NK-92 treated with Interleukin-12 subunit alpha and Interleukin-12 subunit beta, amount 100 ng/mL, for 24 hours (cell line): ENCODE measurements around the gene HLA-DQB1.
"Not testable (repeated sequence)": the region's sequence is repeated elsewhere in the genome, so short reads cannot be mapped to it uniquely, and the experiment has no call there.

Experiments
- DNase-seq: peaks from one replicate; lab custom pipeline; 2025; lab: John Stamatoyannopoulos, UW

HLA-DQB1 gene

DNA sequence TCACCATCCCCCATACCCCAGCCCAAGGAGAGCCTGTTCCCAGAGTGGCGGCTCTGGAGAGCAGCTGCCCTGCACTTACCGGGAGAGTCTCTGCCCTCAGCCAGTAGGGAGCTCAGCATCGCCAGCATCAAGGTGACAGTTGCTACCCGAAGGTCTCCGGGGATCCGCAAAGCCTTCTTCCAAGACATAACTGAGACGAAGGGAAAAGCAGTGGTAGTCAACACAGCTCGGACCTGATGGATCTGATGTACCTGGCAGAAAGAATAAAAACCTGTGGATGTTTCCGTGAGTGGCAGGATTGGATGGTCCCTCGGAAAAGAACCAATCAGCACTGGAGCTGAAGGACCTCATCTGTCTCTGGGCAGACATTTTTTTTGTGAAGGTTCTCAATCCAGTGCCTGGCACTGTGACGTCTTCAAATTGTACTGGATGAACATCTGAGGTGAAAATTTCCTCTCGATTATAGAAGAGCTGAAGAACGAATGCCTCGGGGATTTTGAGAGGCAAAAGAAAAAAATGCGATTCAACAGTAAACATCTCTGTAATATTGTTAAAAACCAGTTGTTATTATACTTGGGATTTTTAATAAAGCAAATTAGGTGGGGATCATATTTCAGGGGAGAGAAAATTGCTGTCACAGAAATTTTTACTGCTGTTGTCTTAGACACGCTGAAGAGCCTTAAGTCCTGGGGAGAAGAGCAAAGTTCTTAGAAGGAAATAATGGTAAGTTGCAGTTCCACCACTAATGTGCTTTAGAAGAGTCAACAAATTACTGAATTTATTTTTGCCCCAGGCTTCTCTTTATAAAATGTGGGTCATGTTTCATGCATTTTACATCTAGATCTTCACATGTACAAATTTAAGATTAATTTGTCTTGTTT, at the start of gene HLA-DQB1:
Gene HLA-DQB1 (minus strand): TSS at position 238 of the 881 bp plus-strand sequence. CDS start 50 bp downstream, at position 188.
- peak; percentile 37 for DNase-seq

DNA sequence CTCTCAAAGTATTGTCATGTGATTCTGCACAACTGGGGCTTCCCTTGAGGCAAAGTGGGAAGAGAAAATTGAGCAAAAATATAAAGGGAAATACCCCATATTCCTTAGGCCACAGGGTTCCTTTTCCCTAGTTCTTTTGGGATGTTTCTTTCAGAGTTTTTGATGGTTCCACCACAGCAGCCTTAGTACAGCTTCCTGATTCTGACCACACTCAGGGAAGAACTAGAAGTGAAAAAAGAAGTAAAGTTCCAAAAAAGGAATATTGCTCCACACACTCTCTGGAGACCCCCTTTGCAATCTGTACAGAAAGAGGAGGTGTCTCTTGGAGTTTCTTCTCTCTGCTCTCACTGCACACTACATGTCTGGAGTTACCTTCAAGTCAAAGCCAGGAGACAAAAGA, 46.8 kb upstream of the HLA-DQB1 start:
- no peak for DNase-seq

DNA sequence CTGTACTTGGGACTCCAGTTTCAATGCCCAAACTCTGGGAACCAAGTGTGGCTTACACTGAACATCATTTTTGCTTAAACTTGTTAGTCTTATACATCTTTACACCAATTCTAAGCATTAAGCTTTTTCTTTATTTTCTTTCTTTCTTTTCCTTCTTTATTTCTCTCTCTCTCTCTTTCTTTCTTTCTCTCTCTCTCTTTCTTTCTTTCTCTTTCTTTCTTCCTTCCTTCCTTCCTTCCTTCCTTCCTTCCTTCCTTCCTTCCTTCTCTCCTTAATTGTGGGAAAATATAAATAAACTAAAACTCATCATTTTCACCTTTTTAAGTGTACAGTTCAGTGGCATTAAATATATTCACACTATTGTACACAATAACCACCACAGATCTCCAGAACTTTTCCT, 43.2 kb upstream of the HLA-DQB1 start:
- no peak for DNase-seq

DNA sequence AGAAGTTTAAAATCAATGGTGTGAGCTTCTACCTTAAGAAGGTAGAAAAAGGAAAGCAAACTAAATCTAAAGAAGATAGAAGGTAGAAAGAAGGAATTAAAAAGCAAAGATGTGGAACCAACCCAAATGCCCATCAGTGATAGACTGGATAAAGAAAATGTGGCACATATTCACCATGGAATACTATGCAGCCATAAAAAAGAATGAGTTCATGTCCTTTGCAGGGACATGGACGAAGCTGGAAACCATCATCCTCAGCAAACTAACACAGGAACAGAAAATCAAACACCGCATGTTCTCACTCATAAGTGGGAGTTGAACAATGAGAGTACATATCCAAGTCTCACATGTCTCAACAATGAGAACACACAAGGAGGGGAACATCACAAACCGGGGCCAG, 38.7 kb upstream of the HLA-DQB1 start:
- DNase-seq: not testable (repeated sequence)

DNA sequence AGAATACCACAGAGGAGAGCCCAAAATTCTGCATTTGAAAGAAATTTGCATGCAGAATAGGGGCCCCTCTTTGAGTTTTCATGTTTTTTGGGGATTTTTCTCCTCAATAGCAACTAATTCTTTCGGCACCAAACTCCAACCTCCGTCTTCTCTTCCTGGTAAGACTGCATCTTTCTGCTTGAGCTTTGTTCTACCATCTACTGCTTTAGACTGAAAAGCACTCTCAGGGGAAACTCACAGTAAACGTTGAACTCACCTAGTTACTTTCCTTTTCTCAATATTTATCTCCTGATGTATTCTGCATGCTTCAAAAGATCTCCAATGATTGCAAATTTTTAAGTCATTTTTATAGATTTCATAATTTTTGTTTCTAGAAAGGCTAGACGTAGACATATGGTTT, 36.9 kb upstream of the HLA-DQB1 start:
- no peak for DNase-seq

DNA sequence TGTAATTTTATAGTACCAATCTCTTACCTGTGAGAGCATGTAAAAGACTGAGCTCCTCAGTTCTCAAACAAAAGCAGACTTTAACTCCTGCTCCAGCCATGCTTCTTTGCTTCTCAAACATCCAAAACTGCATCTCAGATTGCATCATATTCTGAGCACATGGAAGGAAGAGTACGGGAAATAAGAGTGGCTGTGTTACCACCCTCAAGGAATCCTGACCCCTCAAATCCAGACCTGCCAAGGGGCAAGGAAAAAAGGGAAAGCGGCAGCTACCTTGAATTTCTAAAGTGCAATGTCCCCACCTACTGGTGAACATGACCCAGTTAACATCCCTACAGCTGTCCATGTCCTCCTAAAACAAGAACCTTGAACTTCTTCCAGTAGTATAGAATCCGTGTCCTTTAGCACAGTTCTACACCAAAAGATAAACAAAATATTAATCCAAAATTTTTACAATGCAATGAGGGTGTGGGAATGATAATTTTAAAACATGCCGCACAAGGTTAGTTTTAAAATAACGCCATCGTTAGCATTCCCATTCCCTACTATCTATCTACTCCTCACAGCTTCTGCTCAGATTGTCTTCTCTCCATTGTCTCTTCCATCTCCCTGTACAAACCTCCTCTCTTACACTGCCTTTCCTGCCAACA, 34.1 kb upstream of the HLA-DQB1 start:
- DNase-seq: no peak

DNA sequence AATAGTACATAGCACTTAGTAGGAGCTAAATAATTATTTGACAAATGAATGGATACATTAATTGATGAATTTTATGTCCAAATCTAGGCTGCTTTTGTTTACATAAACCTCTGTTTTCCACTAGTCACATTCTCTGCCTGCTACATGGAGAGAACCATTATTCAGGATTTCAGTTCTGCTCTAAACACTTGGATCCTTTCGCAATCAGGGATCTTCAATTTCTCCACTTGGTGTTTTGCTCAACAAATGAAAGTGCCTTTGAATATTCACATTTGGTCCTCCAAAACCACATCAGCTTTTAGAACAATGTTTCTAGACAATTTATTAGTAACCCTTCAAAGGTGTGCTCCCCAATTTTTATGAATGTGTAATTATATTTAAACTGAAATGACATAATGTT, 30.6 kb upstream of the HLA-DQB1 start:
- no peak for DNase-seq

DNA sequence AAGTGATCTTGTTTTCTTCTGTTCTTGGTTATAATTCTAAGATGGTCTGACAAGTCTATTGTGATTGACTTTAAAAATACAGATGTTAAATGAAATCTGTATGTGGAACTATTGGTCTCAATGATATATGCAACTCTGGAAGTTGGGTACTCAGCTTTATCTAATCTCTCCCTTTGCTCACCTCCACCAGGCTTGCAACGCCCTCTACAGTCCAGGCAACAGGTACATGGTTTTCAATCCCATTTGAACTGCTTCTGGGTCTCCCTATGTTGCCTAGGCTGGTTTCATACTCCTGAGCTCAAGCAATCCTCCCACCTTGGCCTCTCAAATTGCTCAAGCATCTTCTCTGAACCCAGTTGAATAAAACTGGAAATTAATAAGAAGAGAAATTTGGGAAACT, 25.6 kb upstream of the HLA-DQB1 start:
- peak; percentile 43 for DNase-seq

DNA sequence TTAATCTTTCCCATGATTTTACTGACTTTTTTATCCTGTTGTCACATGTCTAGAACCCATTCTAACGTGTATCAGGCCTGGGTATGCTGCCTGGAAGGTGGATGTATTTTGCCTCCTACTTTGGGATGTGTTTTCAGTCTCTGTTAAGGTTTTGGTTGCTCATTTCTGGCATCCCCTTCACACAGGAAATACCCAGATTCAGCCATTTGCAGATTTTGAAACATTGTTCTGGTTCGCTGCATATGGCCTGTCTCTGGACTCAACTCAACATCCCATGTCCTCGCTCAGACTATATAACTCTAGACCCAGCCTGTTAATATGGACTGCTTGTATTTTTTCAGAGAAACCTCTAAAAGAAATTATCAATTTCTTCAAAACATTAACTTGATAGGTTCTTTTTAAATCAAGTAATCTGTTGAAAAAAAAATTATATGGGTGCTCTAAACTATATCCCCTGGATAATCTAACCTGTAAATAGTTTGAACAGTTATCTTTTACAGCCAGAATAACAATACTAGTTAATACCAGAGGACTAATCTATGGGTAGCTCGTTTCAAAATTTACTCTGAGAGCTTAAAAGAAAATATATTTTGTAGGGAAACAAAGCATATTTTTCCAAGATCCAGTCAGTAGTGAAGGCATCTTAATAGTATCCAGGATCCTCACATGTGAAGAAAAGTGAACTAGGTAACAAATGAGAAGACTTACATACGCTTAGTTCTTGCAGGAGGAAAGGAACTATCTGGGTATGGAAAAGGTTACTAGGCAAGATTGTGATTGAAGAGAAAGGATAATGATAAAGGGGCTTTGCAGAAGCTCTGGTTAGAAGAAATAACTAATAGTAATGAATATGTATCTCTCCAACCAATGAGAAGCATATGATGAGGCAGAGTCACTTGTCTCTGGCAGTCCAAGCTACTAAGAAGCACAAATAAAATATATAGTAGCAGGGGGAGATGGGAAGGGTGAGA, 23.4 kb upstream of the HLA-DQB1 start:
- DNase-seq: no peak

DNA sequence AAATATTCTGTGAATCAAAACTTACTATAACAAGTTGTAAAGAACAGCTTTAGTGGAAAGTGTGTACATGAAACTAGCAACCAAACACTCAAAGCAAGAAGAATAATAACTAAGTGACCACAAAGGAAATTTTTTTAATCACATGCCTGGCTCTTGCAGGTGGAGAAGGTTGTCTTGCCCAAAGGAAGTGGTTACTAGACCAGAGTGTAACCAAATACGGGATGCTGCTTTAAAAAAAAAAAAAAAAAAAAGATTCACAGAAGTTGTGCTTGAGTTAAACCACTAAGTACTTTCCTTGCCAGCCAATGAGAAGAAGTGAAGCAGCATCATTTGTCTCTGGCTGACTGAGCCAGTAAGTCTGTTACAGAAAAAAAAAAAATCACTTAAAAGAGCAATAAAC, 19.1 kb upstream of the HLA-DQB1 start:
- DNase-seq: peak; percentile 23

DNA sequence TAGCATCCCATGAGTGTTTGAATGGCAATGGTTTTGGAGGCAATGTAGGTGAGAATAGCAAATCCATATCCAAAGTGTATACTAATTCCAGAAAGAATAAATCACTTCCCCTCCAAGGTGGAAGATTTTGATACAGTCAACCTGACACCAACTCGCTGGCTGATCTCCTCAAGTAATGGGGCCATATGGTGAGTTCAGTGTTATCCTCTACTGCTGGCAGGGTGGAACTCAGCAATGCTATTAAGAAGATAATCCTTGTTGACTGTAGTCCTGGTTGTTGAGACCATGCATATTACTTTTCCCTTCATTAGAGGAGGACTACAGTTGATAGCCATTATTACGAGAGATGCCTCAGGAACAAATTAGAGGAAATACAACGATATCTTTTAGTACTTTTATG, 17.8 kb upstream of the HLA-DQB1 start:
- DNase-seq: no peak

DNA sequence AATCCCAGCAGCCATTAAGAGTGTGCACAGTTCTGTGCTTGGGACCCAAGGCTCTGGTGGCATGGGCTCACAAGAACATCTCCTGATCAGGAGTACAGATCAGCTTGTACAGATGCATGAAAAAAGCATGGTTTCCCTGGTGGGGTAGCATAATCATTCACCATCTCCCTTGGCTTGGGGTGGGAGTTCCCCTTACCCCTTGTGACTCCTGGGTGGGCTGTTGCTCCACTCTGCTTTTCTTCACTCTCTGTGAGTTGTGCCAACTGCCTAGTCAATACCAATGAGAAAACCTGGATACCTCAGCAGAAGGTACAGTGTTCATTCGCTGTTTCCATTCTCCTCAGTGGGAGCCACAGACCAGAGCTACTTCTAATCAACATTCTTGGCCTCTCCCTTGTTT, 13.6 kb upstream of the HLA-DQB1 start:
- DNase-seq: no peak

DNA sequence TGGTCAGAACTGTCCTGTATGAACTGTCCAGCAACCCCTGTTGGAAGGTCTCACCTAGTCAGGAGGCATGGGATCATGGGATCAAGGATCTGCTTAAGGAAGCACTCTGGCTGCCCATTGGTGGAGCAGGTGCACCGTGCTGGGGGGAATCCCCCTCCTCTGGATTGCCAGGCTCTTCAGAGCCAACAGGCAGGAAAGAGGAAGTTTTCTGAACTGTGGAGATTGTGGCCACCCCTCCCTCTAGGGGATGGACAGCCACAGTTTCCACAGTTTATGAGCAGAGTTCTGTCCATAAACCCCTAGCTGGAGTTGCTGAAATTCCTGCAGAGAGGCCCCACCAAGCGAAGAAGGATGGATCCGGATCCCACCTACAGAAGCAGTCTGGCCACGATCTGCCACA, 13.0 kb upstream of the HLA-DQB1 start:
- DNase-seq: no peak

DNA sequence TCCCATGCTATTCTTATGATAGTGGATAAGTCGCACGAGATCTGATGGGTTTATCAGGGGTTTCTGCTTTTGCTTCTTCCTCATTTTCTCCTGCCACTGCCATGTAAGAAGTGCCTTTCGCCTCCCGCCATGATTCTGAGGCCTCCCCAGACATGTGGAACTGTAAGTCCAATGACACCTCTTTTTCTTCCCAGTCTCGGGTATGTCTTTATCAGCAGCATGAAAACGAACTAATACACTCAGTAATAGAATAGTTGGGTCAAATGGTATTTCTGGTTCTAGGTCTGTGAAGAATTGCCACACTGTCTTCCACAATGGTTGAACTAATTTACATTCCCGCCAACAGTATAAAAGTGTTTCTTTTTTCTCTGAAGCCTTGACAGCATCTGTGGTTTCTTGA, 7.7 kb upstream of the HLA-DQB1 start:
- DNase-seq: not testable (repeated sequence)

DNA sequence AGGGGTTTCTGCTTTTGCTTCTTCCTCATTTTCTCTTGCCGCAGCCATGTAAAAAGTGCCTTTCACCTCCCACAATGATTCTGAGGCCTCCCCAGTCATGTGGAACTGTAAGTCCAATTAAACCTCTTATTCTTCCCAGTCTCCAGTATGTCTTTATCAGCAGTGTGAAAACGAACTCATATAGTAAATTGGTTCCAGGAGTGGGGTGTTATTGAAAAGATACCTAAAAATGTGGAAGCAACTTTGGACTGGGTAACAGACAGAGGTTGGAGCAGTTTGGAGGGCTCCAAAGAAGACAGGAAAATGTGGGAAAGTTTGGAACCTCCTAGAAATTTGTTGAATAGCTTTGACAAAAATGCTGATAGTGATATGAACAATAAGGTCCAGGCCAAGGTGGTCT, 5.5 kb upstream of the HLA-DQB1 start:
- not testable (repeated sequence) for DNase-seq

DNA sequence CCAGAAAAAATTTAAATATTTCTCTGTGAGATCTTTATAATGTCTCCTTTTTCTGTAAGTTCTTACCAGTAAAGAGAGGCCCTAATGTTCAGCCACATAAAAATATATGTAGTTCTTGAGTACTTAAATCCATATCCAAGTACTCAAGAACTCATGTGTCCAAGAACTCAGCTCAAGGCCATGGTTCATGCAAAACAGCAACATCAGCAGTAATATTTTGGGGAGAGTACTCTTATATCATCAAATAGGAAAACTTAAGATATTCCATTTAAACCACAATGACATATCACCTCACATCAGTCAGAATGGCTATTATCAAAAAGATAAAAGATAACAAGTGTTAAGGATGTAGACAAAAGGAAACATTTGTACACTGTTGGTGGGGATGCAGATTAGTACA, 3.4 kb upstream of the HLA-DQB1 start:
- DNase-seq: no peak

DNA sequence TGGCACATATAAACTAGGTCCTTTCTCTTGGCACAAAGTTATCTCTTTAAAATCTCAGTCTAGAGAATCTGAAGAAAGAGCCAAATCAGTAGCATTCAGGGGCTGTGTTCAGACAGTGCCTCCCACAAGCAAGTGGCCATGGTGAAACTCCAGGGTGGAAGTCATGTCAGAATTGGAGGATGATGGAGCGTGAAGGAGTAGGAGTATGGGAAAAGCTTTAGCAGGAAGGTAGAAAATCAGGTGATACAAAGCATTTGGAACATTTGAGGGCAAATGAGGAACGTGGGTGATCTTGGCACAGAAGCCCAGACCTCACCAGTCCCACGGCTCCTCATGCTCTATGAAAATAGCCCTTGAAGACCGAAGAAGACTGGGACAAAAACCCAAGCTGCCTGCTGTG, 2.8 kb upstream of the HLA-DQB1 start:
- DNase-seq: no peak

DNA sequence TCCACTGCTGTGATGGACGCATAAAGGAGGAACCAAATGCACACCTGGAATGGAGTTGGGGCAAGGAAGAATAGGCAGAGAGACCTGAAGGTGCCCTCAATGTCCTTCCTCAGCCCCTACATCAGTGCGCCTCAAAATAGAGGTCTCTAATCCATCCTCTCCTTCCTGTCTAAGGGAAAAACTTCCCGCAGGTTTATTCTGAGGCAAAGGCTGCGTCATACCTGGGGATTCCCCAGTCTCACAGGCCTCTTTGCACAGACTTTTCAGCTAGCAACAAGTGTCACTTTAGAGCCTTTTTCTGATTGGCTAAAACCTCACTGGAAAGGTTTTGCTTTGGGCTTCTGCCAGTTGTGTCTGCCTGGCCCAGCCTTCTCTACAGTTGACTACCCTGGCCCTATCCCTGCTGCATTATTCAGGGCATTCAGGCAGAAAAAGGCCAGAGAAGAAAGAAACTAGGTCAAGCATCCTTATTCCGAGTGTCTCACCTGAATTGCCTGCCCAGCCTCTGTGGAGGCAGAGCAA, 1.8 kb upstream of the HLA-DQB1 start:
- peak; percentile 26 for DNase-seq

DNA sequence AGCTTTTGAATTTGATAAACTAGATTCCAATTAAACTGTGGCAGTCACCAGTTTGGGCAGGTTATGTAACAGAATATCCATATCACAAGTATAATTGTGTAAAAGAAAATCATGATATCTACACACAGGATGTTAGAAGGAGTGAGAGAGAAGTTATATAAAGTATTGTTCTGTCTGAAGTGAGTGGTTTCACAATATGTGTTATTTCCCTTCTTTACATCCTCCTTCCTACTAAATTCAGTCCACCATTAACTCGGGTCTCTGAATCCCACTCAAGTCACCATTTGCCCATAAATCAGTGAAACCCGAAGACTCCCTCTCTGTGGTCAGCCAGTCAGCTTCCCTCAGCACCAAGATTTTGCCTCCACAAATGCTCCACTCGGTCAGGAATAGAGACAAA, 796 bp downstream of the HLA-DQB1 start:
- DNase-seq: no peak

DNA sequence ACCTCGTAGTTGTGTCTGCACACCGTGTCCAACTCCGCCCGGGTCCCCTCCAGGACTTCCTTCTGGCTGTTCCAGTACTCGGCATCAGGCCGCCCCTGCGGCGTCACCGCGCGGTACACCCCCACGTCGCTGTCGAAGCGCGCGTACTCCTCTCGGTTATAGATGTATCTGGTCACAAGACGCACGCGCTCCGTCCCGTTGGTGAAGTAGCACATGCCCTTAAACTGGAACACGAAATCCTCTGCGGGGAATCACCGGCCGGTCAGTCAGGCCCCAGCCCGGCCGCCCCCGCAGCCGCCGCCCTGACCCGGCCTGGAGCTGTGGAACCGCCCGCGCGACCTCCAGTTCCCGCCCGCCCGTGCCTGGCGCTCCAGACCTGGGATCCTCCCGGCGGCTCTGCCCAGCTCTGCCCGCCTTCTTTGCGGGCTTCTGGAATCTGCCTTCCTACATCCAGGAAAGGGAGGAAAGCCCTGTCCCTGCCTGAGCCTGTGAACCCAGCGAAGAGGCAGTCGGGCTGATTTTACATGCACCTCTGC, 1.6 kb downstream of the HLA-DQB1 start:
- no peak for DNase-seq

DNA sequence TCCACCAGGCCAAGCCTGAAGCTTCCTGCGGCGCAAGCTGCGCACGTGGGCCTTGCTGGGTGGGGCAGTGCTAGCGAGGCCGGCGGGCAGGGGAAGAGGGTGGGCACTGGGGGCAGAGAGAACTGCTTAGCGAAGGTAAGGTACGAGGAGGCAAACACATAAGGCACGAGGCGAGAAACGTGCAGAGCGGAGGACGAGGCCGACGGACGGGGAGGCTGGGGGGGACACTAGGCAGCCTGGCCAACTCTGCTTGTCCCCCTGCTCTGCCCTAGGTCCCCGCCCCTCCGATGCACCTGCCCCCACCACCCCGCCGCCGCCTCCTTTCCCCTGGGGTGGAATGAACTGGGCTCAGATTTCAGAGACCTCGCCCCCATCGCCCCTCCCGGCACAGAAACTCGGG, 2.1 kb downstream of the HLA-DQB1 start:
- no peak for DNase-seq

DNA sequence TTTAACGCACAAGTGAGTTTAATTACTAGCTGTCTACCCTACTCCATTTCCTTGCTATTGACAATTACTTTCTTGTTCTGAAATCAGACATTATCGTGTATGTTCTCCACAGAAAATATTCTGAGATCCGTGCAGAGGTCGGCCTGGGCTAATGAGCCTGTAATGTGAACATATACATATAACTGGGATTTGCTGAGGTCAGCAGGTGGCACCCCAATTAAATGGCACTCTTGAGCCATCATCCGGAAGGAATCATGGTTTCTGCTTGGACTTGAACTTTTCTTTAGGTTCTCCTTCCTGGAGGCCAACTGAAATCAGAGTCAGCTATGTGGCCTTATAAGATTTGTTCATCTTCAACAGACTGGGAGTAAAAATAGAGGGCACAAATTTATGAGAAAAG, 3.6 kb downstream of the HLA-DQB1 start:
- DNase-seq: no peak
